Measurements from ENCODE around the gene MTARC2.

DNA sequence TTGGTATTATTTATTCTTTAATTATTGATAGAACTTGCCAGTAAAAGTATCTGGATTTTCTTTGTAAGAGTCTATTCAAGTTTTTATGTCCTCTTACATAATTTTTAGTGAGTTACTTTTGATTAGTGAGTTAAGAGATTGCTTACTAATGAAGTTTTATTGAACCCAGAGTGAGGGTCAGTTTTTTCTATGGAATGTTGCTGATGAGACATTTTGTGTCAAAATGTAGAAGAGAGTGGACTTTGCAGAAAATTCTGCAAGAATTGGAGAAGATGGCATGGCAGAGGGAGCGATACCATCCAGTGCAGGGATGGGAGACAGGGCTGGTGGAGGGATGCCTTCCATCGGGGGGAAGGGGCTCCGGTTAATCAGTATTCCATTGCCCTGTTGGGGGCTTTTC lies 11.0 kb downstream of the MTARC2 start:
- TF ChIP-seq, protein P1, sequence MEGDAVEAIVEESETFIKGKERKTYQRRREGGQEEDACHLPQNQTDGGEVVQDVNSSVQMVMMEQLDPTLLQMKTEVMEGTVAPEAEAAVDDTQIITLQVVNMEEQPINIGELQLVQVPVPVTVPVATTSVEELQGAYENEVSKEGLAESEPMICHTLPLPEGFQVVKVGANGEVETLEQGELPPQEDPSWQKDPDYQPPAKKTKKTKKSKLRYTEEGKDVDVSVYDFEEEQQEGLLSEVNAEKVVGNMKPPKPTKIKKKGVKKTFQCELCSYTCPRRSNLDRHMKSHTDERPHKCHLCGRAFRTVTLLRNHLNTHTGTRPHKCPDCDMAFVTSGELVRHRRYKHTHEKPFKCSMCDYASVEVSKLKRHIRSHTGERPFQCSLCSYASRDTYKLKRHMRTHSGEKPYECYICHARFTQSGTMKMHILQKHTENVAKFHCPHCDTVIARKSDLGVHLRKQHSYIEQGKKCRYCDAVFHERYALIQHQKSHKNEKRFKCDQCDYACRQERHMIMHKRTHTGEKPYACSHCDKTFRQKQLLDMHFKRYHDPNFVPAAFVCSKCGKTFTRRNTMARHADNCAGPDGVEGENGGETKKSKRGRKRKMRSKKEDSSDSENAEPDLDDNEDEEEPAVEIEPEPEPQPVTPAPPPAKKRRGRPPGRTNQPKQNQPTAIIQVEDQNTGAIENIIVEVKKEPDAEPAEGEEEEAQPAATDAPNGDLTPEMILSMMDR (conservative IDR thresholded peaks at IDR 0.05; ENCODE audit: low read depth, low read length), result no peak
- no peak for TF ChIP-seq CEBPB (IDR thresholded peaks at IDR 0.05; ENCODE audit: low read depth, low read length)
